Peyer's patch (tissue), 4 donors: Measurements from ENCODE around the gene AKT1. TPM values are rescaled to one million over a fixed set of nuclear protein-coding genes. Genes with fewer than 3 reads are reported as not detected.

Experiments
- DNase-seq, 3 donors: peaks; one replicate each; pipeline ENCODE4 v3.0.0-alpha.2; 2017 to 2019
- H3K27ac ChIP-seq, 4 donors: fragments of 200-600 bp; sonication (generic); one replicate each; pipeline ENCODE4 v1.5.1; 2016 to 2019
- H3K27me3 ChIP-seq, 2 donors: fragments of 200-600 bp; sonication (generic); one replicate each; pipeline ENCODE4 v1.5.1; 2019
- H3K36me3 ChIP-seq, 3 donors: fragments of 200-600 bp; sonication (generic); one replicate each; pipeline ENCODE4 v1.5.1; 2016 to 2019
- H3K4me1 ChIP-seq, 4 donors: fragments of 200-600 bp; sonication (generic); one replicate each; pipeline ENCODE4 v1.5.1; 2016 to 2019
- H3K4me3 ChIP-seq, 4 donors: fragments of 200-600 bp; sonication (generic); 1 replicate in 3 of 4; 2 replicates in 1 of 4; pipeline ENCODE4 v1.5.1; 2016 to 2019; ENCODE audit warnings: mild to moderate bottlenecking in 1 of 4
- H3K9me3 ChIP-seq, 4 donors: fragments of 200-600 bp; sonication (generic); one replicate each; pipeline ENCODE4 v1.5.1; 2016 to 2019; ENCODE audit warnings: mild to moderate bottlenecking in 1 of 4
- POLR2A ChIP-seq, 2 donors: fragments of 450-650 bp; IDR thresholded peaks; one replicate each; pipeline ENCODE4 v1.5.1; 2017; ENCODE audit warnings: antibody characterized with exemption in 2 of 2, mild to moderate bottlenecking in 2 of 2, moderate library complexity in 2 of 2
- total RNA-seq, 4 donors: library from RNA; depleted of rRNA; stranded (reverse); fragments of >200 nt; gene quantifications; one replicate each; pipeline ENCODE4 v1.1.0, GENCODE V29; 2016
- TF ChIP-seq, protein P1 (sequence below), 6 experiments: fragments of 450-650 bp in 4 of 6; fragments of 200-600 bp in 2 of 6; sonication (generic) in 1 of 6; IDR thresholded peaks; one replicate each; pipeline ENCODE4 v1.5.1; 2017 to 2019; ENCODE audit warnings: antibody characterized with exemption in 6 of 6, mild to moderate bottlenecking in 3 of 6, moderate library complexity in 1 of 6

The AKT1 gene
- total RNA-seq, 4 donors from 2014 or later, result 85.6 to 259 (median 111) TPM

DNA sequence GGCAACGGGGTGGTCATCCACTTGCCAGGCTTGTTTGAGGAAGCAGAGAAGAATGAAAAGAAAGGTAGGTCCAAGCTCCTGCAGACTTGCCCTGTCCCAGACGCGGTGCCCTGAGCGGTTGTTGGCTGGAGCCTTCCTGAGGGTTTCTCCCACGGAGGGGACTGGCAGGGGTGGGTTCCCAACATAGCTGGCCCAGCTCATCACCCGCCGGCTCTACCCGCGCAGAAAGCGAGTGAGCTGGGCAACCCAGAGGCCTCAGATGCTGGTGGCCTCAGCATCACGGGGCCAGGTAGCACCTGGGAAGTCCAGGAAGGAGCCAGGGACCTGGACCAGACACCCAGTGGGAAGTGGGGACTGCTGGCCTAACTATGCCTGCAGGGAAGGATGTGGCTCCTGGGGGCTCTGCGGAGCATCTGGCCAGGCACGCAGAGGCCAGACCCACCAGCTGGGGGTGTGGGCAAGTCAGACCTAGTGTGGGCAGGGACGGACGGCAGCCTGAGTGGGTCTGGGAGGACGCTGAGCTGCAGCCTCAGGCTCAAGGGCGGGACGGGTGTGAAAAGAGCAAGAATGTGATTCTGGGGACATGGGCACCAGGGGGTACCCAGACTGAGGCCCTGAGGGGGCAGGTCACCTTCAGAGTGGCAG is 57.1 kb downstream of the AKT1 start:
- TF ChIP-seq POLR2A (IDR thresholded peaks at IDR 0.05), result no peak
- TF ChIP-seq, protein P1, sequence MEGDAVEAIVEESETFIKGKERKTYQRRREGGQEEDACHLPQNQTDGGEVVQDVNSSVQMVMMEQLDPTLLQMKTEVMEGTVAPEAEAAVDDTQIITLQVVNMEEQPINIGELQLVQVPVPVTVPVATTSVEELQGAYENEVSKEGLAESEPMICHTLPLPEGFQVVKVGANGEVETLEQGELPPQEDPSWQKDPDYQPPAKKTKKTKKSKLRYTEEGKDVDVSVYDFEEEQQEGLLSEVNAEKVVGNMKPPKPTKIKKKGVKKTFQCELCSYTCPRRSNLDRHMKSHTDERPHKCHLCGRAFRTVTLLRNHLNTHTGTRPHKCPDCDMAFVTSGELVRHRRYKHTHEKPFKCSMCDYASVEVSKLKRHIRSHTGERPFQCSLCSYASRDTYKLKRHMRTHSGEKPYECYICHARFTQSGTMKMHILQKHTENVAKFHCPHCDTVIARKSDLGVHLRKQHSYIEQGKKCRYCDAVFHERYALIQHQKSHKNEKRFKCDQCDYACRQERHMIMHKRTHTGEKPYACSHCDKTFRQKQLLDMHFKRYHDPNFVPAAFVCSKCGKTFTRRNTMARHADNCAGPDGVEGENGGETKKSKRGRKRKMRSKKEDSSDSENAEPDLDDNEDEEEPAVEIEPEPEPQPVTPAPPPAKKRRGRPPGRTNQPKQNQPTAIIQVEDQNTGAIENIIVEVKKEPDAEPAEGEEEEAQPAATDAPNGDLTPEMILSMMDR (IDR thresholded peaks at IDR 0.05), result no peak
- Histone ChIP-seq H3K27ac (no peak overlapping the region), H3K4me1 (peaks cover 0 to 22% (median 0%) of the 10 kb centered on the region in 4 donors), H3K27me3 (no peaks in the 10 kb centered on the region), H3K9me3 (no peaks in the 10 kb centered on the region), H3K4me3 (no peak overlapping the region), H3K36me3 (peaks cover 0 to 3% (median 0%) of the 10 kb centered on the region in 3 donors)
- DNase-seq, result no peak

- no peaks in the 10 kb centered on the region for H3K27me3 ChIP-seq
- H3K9me3 ChIP-seq, result no peaks in the 10 kb centered on the region
- H3K4me1 ChIP-seq, result peaks cover 0 to 33% (median 5%) of the 10 kb centered on the region in 4 donors
- no peak overlapping the region for H3K4me3 ChIP-seq
- TF ChIP-seq, protein P1 (IDR thresholded peaks at IDR 0.05), result no peak
- TF ChIP-seq POLR2A (IDR thresholded peaks at IDR 0.05), result no peak
- H3K36me3 ChIP-seq, result peaks cover 0 to 3% (median 0%) of the 10 kb centered on the region in 3 donors
- DNase-seq, result peak in 2 of 3 donors; percentile 25 to 73
- H3K27ac ChIP-seq, result peak overlapping the region; percentile 22 to 79 (median 55)
Observed at GRCh38 chr14:104735830-104736642, 59.5 kb downstream of the AKT1 start.

DNA sequence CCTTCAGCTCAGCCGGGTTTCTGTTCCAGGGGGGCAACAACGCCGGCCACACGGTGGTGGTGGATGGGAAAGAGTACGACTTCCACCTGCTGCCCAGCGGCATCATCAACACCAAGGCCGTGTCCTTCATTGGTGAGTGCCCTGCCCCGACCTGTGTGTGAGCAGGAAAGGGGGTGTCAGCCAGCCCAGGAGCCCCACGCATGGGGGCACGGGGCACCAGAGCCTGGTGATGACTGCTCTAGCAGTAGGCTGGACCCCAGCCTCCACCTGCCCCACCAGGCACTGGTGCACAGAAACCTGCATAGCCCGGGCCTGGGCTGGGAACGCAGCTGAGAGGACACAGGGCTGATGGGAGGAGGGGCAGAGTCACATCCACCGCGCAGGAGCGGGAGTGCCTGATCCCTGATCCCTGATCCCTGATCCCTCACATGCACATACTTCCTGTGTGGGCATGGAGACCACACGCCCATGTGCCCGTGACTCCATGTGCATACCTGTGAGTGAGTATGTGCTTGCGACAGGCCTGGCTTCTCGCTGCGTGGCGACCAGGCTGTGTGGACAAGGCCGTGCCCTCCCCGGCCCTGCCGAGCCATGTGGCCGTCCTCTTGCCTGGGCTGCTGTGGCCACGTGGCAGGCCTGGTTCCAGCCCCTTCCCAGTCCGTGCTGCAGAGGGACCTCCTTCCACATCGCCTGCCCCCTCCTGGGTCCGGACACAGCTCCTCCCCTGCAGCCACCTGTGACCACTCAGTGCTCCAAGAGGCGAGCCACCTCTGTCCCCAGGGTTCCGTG is 60.4 kb downstream of the AKT1 start:
- Histone ChIP-seq H3K36me3 (peaks cover 0 to 2% (median 0%) of the 10 kb centered on the region in 3 donors), H3K9me3 (no peaks in the 10 kb centered on the region), H3K27me3 (no peaks in the 10 kb centered on the region), H3K27ac (peak overlapping the region in 2 of 4 donors; percentile 50 to 79), H3K4me3 (no peak overlapping the region), H3K4me1 (peaks cover 0 to 33% (median 5%) of the 10 kb centered on the region in 4 donors)
- TF ChIP-seq POLR2A (IDR thresholded peaks at IDR 0.05), result no peak
- TF ChIP-seq, protein P1 (IDR thresholded peaks at IDR 0.05), result no peak
- DNase-seq, result no peak

DNA sequence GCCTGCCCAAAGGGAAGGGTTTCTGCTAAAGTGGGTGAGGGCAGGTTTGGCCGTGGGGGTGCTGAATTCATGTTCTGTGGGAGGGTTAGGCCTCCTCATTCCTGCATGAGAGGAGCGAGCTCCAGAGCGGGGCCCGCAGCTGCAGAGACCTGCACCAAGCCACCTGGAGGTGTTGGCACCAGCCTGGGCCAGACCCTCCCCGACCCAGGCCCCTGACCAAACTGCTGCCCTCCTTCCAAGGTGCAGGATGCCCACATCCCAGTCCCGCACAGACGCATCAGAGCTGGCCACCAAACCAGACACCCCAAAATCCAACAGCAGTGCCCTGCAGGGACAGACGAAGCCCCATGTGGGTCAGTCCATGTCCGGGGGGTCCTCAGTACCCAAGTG is 61.0 kb downstream of the AKT1 start:
- DNase-seq, result no peak
- H3K9me3 ChIP-seq, result no peaks in the 10 kb centered on the region
- no peak overlapping the region for H3K4me3 ChIP-seq
- H3K27ac ChIP-seq, result no peak overlapping the region
- H3K27me3 ChIP-seq, result no peaks in the 10 kb centered on the region
- H3K36me3 ChIP-seq, result no peaks in the 10 kb centered on the region
- peaks cover 0 to 33% (median 5%) of the 10 kb centered on the region in 4 donors for H3K4me1 ChIP-seq
- TF ChIP-seq POLR2A (IDR thresholded peaks at IDR 0.05), result no peak
- TF ChIP-seq, protein P1 (IDR thresholded peaks at IDR 0.05), result no peak

- TF ChIP-seq, protein P1 (IDR thresholded peaks at IDR 0.05), result no peak
- no peak for TF ChIP-seq POLR2A (IDR thresholded peaks at IDR 0.05)
- peaks cover 0 to 33% (median 5%) of the 10 kb centered on the region in 4 donors for H3K4me1 ChIP-seq
Observed at GRCh38 chr14:104734051-104734587, 61.4 kb downstream of the AKT1 start.

More at GRCh38 chr14:104734051-104734587, 61.4 kb downstream of the AKT1 start:
- no peak for DNase-seq
- H3K27me3 ChIP-seq, result no peaks in the 10 kb centered on the region
- no peak overlapping the region for H3K4me3 ChIP-seq
- H3K27ac ChIP-seq, result no peak overlapping the region
- H3K9me3 ChIP-seq, result no peaks in the 10 kb centered on the region
- H3K36me3 ChIP-seq, result no peaks in the 10 kb centered on the region
